Esophagus muscularis mucosa (tissue), 4 donors: Measurements from ENCODE around the gene XRN1.

Experiments used
- EP300 ChIP-seq: sonication (generic); formaldehyde crosslinking; IDR thresholded peaks from one replicate; pipeline ENCODE4 v1.6.1; 2017; ENCODE audit warnings: antibody characterized with exemption
- POLR2A ChIP-seq: fragments of 450-650 bp; IDR thresholded peaks from one replicate; pipeline ENCODE4 v1.6.1; 2017; ENCODE audit warnings: antibody characterized with exemption, moderate library complexity, mild to moderate bottlenecking, low read depth
- TF ChIP-seq, protein P1 (sequence below), 3 experiments: fragments of 200-600 bp in 2 of 3; fragments of 450-650 bp in 1 of 3; sonication (generic) in 2 of 3; IDR thresholded peaks; one replicate each; pipeline ENCODE4 v1.5.1; 2017 to 2019; ENCODE audit warnings: antibody characterized with exemption in 3 of 3, mild to moderate bottlenecking in 2 of 3, moderate library complexity in 1 of 3

DNA sequence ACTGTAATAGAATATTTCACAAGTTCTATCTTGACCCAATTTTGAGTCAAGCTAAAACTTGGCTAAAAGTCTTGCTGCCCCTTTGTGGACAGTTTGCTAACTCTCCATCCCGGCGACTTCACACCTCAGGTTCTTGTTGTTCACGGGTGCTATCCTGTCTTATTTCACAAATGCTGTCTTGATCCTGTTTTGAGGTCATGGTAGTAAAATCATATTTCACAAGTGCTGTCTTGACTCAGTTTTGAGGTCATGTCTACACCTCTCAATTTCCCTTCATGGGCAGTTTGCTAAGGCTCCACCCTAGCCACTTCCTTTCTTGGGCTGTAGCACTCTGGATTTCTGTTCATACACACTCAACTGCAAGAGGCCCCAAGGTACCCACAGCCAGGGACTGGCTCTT lies 177.4 kb downstream of the XRN1 start:
- TF ChIP-seq, protein P1, sequence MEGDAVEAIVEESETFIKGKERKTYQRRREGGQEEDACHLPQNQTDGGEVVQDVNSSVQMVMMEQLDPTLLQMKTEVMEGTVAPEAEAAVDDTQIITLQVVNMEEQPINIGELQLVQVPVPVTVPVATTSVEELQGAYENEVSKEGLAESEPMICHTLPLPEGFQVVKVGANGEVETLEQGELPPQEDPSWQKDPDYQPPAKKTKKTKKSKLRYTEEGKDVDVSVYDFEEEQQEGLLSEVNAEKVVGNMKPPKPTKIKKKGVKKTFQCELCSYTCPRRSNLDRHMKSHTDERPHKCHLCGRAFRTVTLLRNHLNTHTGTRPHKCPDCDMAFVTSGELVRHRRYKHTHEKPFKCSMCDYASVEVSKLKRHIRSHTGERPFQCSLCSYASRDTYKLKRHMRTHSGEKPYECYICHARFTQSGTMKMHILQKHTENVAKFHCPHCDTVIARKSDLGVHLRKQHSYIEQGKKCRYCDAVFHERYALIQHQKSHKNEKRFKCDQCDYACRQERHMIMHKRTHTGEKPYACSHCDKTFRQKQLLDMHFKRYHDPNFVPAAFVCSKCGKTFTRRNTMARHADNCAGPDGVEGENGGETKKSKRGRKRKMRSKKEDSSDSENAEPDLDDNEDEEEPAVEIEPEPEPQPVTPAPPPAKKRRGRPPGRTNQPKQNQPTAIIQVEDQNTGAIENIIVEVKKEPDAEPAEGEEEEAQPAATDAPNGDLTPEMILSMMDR (IDR thresholded peaks at IDR 0.05), result no peak
- TF ChIP-seq POLR2A (no peak), EP300 (no peak)
